Measurements from ENCODE around the gene ETV6. TPM values are rescaled to one million over a fixed set of nuclear protein-coding genes. Genes with fewer than 3 reads are reported as not detected.
"Not testable (repeated sequence)": the region's sequence is repeated elsewhere in the genome, so short reads cannot be mapped to it uniquely, and the experiment has no call there.

Gene ETV6
- total RNA-seq, 1 donor from 2014 or later, result 117 TPM

DNA sequence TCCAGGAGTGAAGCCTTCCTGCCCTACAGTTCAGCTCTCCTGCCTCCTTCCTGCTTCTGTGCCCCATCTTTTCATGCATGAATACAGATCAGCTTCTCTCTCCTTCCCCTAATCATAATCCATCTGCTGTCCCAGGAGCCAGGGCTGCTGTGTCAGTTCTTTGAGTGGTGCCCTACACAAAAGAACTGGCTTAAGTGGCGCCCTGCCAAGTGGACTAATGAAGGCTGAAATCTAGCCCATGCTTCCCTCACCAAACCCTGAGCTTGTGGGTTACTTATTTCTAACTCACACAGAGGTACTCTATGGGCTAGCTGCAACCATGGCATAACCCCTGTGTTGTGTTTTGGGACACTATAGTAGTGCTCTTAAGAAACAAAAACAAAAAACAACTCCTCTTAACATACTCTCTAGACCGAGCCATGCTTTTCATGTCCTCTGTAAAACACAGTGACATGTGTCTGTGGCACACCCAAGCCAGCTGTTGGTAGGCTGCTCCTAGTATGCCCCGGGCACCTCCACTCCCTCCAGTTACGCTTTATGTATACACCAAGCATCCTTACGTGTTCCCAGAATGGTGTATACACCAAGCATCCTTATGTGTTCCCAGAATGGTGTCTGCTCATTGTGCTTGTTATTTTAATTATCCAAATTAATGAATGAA is 19.3 kb upstream of the ETV6 start:
- H3K4me1 Mint-ChIP-seq (ENCODE audit: low read depth), result no peaks in the 10 kb centered on the region
- intact Hi-C loops (cut with micrococcal nuclease), result no loop called here
- H3K27ac Mint-ChIP-seq, result no peak overlapping the region
- no peak for DNase-seq (ENCODE audit: low spot score)
- no peaks in the 10 kb centered on the region for H3K36me3 Mint-ChIP-seq (ENCODE audit: low read depth)
- no peak overlapping the region for H3K4me3 Mint-ChIP-seq
- H3K27me3 Mint-ChIP-seq (ENCODE audit: insufficient read depth), result no peaks in the 10 kb centered on the region
- peaks cover 4% of the 10 kb centered on the region for H3K9me3 Mint-ChIP-seq

- H3K4me1 Mint-ChIP-seq (ENCODE audit: low read depth), result no peaks in the 10 kb centered on the region
- no peak overlapping the region for H3K27ac Mint-ChIP-seq
- peaks cover 12% of the 10 kb centered on the region for H3K9me3 Mint-ChIP-seq
- DNase-seq (ENCODE audit: low spot score), result no peak
- intact Hi-C loops (cut with micrococcal nuclease), result no loop called here
- no peak overlapping the region for H3K4me3 Mint-ChIP-seq
- no peaks in the 10 kb centered on the region for H3K27me3 Mint-ChIP-seq (ENCODE audit: insufficient read depth)
- H3K36me3 Mint-ChIP-seq (ENCODE audit: low read depth), result no peaks in the 10 kb centered on the region
These were observed 18.2 kb upstream of the ETV6 start for GRCh38 chr12:11631288-11631687.

- intact Hi-C loops (cut with micrococcal nuclease); H3K27ac Mint-ChIP-seq; H3K36me3 Mint-ChIP-seq (ENCODE audit: low read depth); H3K4me3 Mint-ChIP-seq; H3K27me3 Mint-ChIP-seq (ENCODE audit: insufficient read depth); H3K4me1 Mint-ChIP-seq (ENCODE audit: low read depth); DNase-seq (ENCODE audit: low spot score): not testable (repeated sequence)
- H3K9me3 Mint-ChIP-seq, result peaks cover 12% of the 10 kb centered on the region
These were observed 17.6 kb upstream of the ETV6 start for GRCh38 chr12:11631881-11632280.

- Mint-ChIP-seq H3K4me1 (ENCODE audit: low read depth) (no peaks in the 10 kb centered on the region), H3K27ac (no peak overlapping the region)
- intact Hi-C loops (cut with micrococcal nuclease), result no loop called here
These were observed 15.5 kb upstream of the ETV6 start for GRCh38 chr12:11633968-11634367.

DNA sequence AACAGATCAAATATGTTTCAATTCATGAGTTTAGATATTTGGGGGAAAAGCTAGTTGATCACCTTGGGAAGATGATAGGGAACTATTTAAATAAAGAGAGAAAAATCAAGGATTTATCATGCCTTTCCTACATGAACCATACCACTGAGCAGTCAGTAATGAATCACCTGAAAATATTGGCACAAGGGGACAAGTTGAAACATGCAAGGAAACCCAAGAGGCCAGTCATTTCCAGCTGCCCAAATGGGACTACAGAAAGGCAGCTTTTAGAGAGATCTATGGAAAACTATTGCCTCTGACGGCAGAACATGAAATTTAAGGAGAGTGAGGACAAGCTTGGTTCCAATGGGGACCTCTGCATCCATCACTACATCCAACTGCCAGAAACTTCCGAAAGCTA is 14.1 kb upstream of the ETV6 start:
- no peaks in the 10 kb centered on the region for H3K36me3 Mint-ChIP-seq (ENCODE audit: low read depth)
- no peaks in the 10 kb centered on the region for H3K27me3 Mint-ChIP-seq (ENCODE audit: insufficient read depth)
- no peak overlapping the region for H3K4me3 Mint-ChIP-seq
- peaks cover 18% of the 10 kb centered on the region for H3K9me3 Mint-ChIP-seq
- no peaks in the 10 kb centered on the region for H3K4me1 Mint-ChIP-seq (ENCODE audit: low read depth)
- no peak overlapping the region for H3K27ac Mint-ChIP-seq
- DNase-seq (ENCODE audit: low spot score), result no peak
- intact Hi-C loops (cut with micrococcal nuclease), result no loop called here

More at GRCh38 chr12:11633968-11634367, 15.5 kb upstream of the ETV6 start:
- H3K27me3 Mint-ChIP-seq (ENCODE audit: insufficient read depth), result no peaks in the 10 kb centered on the region
- no peaks in the 10 kb centered on the region for H3K36me3 Mint-ChIP-seq (ENCODE audit: low read depth)
- H3K4me3 Mint-ChIP-seq, result no peak overlapping the region
- peaks cover 12% of the 10 kb centered on the region for H3K9me3 Mint-ChIP-seq
- DNase-seq (ENCODE audit: low spot score), result no peak

- H3K9me3 Mint-ChIP-seq, result peaks cover 18% of the 10 kb centered on the region
- no peak overlapping the region for H3K4me3 Mint-ChIP-seq
- H3K27ac Mint-ChIP-seq, result no peak overlapping the region
- intact Hi-C loops (cut with micrococcal nuclease), result no loop called here
- H3K27me3 Mint-ChIP-seq (ENCODE audit: insufficient read depth), result no peaks in the 10 kb centered on the region
- H3K4me1 Mint-ChIP-seq (ENCODE audit: low read depth), result peaks cover 5% of the 10 kb centered on the region
- DNase-seq (ENCODE audit: low spot score), result no peak
- no peaks in the 10 kb centered on the region for H3K36me3 Mint-ChIP-seq (ENCODE audit: low read depth)
These were observed 11.1 kb upstream of the ETV6 start for GRCh38 chr12:11638315-11638916.

- DNase-seq (ENCODE audit: low spot score), result no peak
- H3K9me3 Mint-ChIP-seq, result peaks cover 15% of the 10 kb centered on the region
- H3K4me1 Mint-ChIP-seq (ENCODE audit: low read depth), result peaks cover 5% of the 10 kb centered on the region
- H3K36me3 Mint-ChIP-seq (ENCODE audit: low read depth), result peaks cover 4% of the 10 kb centered on the region
- no peak overlapping the region for H3K27ac Mint-ChIP-seq
- intact Hi-C loops (cut with micrococcal nuclease), result no loop called here
- H3K27me3 Mint-ChIP-seq (ENCODE audit: insufficient read depth), result no peaks in the 10 kb centered on the region
- H3K4me3 Mint-ChIP-seq, result no peak overlapping the region
These were observed 10.0 kb upstream of the ETV6 start for GRCh38 chr12:11639454-11639853.

DNA sequence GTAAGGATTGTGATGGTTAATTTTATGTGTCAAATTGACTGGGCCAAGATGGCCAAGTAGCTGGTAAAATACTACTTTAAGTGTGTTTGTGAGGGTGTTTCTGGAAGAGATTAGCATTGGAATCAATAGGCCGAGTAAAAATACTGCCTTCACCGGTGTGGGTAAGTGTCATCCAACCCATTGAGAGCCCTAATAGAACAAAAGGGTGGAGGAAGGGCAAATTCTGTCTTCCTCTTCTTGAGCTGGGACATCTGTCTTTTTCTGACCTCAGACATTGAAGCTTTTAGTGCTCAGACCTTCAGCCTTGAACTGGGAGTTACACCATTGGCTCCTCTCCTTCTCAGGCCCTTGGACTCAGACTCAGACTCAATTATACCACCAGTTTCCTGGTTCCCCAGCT is 8.0 kb upstream of the ETV6 start:
- DNase-seq (ENCODE audit: low spot score), result no peak
- Mint-ChIP-seq H3K36me3 (ENCODE audit: low read depth) (peaks cover 4% of the 10 kb centered on the region), H3K4me3 (no peak overlapping the region), H3K4me1 (ENCODE audit: low read depth) (peaks cover 5% of the 10 kb centered on the region), H3K27ac (no peak overlapping the region), H3K27me3 (ENCODE audit: insufficient read depth) (no peaks in the 10 kb centered on the region), H3K9me3 (peaks cover 6% of the 10 kb centered on the region)
- intact Hi-C loops (cut with micrococcal nuclease), result no loop called here

- Mint-ChIP-seq H3K9me3 (peaks cover 6% of the 10 kb centered on the region), H3K4me3 (no peak overlapping the region), H3K27me3 (ENCODE audit: insufficient read depth) (no peaks in the 10 kb centered on the region), H3K27ac (no peak overlapping the region), H3K36me3 (ENCODE audit: low read depth) (peaks cover 5% of the 10 kb centered on the region), H3K4me1 (ENCODE audit: low read depth) (peaks cover 11% of the 10 kb centered on the region)
- DNase-seq (ENCODE audit: low spot score), result no peak
- intact Hi-C loops (cut with micrococcal nuclease), result no loop called here
These were observed 6.7 kb upstream of the ETV6 start for GRCh38 chr12:11642785-11643184.

GRCh38 chr12:11645391-11645790 is 4.1 kb upstream of the ETV6 start:
- intact Hi-C loops (cut with micrococcal nuclease), result no loop called here
- Mint-ChIP-seq H3K4me1 (ENCODE audit: low read depth) (peaks cover 11% of the 10 kb centered on the region), H3K27ac (no peak overlapping the region), H3K27me3 (ENCODE audit: insufficient read depth) (peaks cover 3% of the 10 kb centered on the region), H3K36me3 (ENCODE audit: low read depth) (peaks cover 6% of the 10 kb centered on the region), H3K4me3 (no peak overlapping the region), H3K9me3 (no peaks in the 10 kb centered on the region)
- DNase-seq (ENCODE audit: low spot score), result no peak

- Mint-ChIP-seq H3K9me3 (no peaks in the 10 kb centered on the region), H3K27me3 (ENCODE audit: insufficient read depth) (peaks cover 3% of the 10 kb centered on the region), H3K4me1 (ENCODE audit: low read depth) (peaks cover 26% of the 10 kb centered on the region), H3K36me3 (ENCODE audit: low read depth) (peaks cover 33% of the 10 kb centered on the region), H3K27ac (peak overlapping the region; percentile 93), H3K4me3 (peak overlapping the region; percentile 87)
- intact Hi-C loops (cut with micrococcal nuclease), result loop anchor here (1.0 to 2.0 kb wide), 12 partner anchors 67 to 385 kb away; no protein-coding TSS in a partner anchor
- DNase-seq (ENCODE audit: low spot score), result peak; percentile 59
These were observed 711 bp upstream of the ETV6 start for GRCh38 chr12:11648514-11649412.

DNA sequence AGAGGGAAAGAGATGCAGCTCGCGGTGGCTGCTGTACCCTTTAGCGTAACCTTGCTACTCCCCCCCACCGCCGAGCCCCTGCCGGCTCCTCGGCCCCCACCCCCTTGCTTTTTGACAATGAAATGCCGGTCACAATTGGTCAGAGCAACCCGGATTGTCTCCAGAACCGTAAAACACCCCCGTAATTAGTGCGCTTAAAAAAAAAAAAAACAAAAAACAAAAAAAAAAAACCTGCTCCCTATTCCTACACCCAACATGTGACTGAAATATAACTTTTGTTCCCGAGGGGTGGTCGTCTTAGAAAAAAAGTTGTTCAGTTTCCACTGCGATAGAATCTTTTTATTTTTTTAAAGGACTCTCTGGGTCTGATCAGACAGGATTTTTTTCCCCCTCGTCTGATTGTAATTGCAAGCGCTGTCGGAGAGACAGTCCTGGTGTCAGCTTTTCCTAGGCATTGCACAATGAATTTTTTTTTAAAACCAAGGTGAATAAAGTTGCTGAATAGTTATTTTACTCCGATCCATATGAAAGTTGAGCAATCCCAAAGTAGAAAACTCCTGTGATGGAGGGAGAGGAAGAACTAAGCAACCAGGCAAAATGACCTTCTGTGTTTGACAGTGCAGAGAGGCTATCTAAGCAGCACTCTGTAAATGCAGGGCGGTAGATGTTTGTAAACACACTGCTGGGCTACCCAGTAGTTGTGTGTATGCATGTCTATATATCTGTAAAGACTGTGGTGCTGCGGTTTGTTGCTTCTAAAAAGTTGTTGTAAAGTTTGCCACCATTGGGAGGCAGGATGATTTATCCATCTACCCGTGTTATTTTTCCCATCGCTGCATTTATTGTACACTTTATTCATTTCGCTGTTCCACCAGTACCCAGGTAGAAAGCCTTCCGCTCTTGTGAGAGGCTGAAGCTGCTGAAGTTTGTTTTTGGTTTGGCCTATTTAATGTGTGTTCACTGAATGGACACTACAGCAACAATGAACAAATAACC is 1.1 kb downstream of the ETV6 start:
- Mint-ChIP-seq H3K27ac (peak overlapping the region; percentile 99), H3K9me3 (no peaks in the 10 kb centered on the region), H3K4me1 (ENCODE audit: low read depth) (peaks cover 44% of the 10 kb centered on the region), H3K36me3 (ENCODE audit: low read depth) (peaks cover 34% of the 10 kb centered on the region), H3K4me3 (peak overlapping the region; percentile 95), H3K27me3 (ENCODE audit: insufficient read depth) (peaks cover 3% of the 10 kb centered on the region)
- peak; percentile 18 for DNase-seq (ENCODE audit: low spot score)
- intact Hi-C loops (cut with micrococcal nuclease), result loop anchor here (2.0 to 10.0 kb wide), 5 partner anchors 522 to 1077 kb away; partner anchors contain the start of genes BORCS5, GPR19 and YBX3

Data from activated T-helper 1 cell treated with anti-CD3 and anti-CD28 coated beads, Interleukin-12 subunit alpha, Interleukin-12 subunit beta, Interleukin-2, Interleukin-4 antibody, amounts not matched to agents 30 ng/mL and 10 ng/mL and 1 ng/mL, durations not matched to agents 14 hours and 24 hours and 36 hours (primary cell).